Ovary (tissue), 9 donors: ENCODE results near the gene SERPINH1. TPM values are rescaled to one million over a fixed set of nuclear protein-coding genes. Genes with fewer than 3 reads are reported as not detected.

Experiments used
- DNase-seq, 5 donors: peaks; one replicate each; pipeline ENCODE4 v3.0.0-alpha.2; 2019 to 2020
- H3K27ac ChIP-seq, 2 donors: fragments of 200-600 bp; one replicate each; pipeline versions ENCODE4 v1.5.1 to v1.8.0; 2019 to 2022
- H3K27me3 ChIP-seq: fragments of 200-600 bp; one replicate; pipeline ENCODE4 v1.8.0; 2022
- H3K36me3 ChIP-seq: fragments of 200-600 bp; sonication (generic); one replicate; pipeline ENCODE4 v1.5.1; 2019
- H3K4me1 ChIP-seq: one replicate; pipeline ENCODE4 v1.8.1; 2013; ENCODE audit warnings: mild to moderate bottlenecking, moderate library complexity; ENCODE audit not compliant: insufficient read depth
- H3K4me3 ChIP-seq: fragments of 200-600 bp; sonication (generic); one replicate; pipeline ENCODE4 v1.5.1; 2017
- H3K9me3 ChIP-seq, 2 donors: fragments of 200-600 bp in 1 of 2; sonication (generic) in 1 of 2; one replicate each; pipeline versions ENCODE4 v1.5.1 to v1.8.1; 2013 to 2019; ENCODE audit warnings: mild to moderate bottlenecking in 1 of 2, moderate library complexity in 1 of 2
- EP300 ChIP-seq: sonication (generic); formaldehyde crosslinking; IDR thresholded peaks from one replicate; pipeline ENCODE4 v1.6.1; 2017; ENCODE audit warnings: antibody characterized with exemption
- POLR2A ChIP-seq: fragments of 450-650 bp; IDR thresholded peaks from one replicate; pipeline ENCODE4 v1.6.1; 2017; ENCODE audit warnings: antibody characterized with exemption, mild to moderate bottlenecking, moderate library complexity
- WGBS, 3 donors: extraction: QIAGEN DNeasy Blood & Tissue Kit in 1 of 3; methylation state at CpG; one replicate each; pipeline versions ENCODE4 v1.1.5 to v1.1.7; 2013 to 2017; 5-methylcytosine and 5-hydroxymethylcytosine counted together
- intact Hi-C, 4 donors: fragments of 100-400 bp; cut with DNase I; formaldehyde crosslinking; loops; one replicate each; pipeline versions ENCODE4 v1.11.0 to v1.15.1; 2022 to 2023
- polyA plus RNA-seq, 2 donors: library from polyadenylated mRNA; stranded (reverse); fragments of 200-250 nt in 1 of 2; fragments of 350-450 nt in 1 of 2; fragmentation: Illumina TruSeq in 1 of 2; extraction: RNeasy Lipid Tissue Mini Kit (QIAGEN cat#74804) in 1 of 2; gene quantifications; one replicate each; pipeline ENCODE4 v1.2.3, GENCODE V29; 2013 to 2014
- total RNA-seq, 7 donors: library from RNA; depleted of rRNA in 2 of 7; stranded (reverse); fragments of >200 nt in 2 of 7; fragmentation: NEBNext Ultra II Directional in 3 of 7; extraction: Animal tissue kit (Norgen Biotek cat#: 25700) in 3 of 7; gene quantifications; one replicate each; pipeline versions ENCODE4 v1.1.0 to v1.2.4, GENCODE V29; 2016 to 2023
- TF ChIP-seq, protein P1 (sequence below), 3 donors: fragments of 450-650 bp in 2 of 3; fragments of 200-600 bp in 1 of 3; IDR thresholded peaks; one replicate each; pipeline versions ENCODE4 v1.5.1 to v1.8.0; 2016 to 2022; ENCODE audit warnings: antibody characterized with exemption in 3 of 3, mild to moderate bottlenecking in 1 of 3
- donor health status: DM: no; HTN: no; CAD: no; lungs with moderate emphysema.
- donor health status: DM: no; HTN: no; CAD: no.
- donor health status: Bipolar disorder and iron deficiency.
- donor health status: DM: yes; HTN: yes; CAD: no.
- donor health status: DM: no; HTN: no; CAD: no.
- donor health status: DM: yes; HTN: yes; CAD: no.

SERPINH1 gene
- total and polyA plus RNA-seq, 9 donors: 122 to 289 (median 183) TPM

DNA sequence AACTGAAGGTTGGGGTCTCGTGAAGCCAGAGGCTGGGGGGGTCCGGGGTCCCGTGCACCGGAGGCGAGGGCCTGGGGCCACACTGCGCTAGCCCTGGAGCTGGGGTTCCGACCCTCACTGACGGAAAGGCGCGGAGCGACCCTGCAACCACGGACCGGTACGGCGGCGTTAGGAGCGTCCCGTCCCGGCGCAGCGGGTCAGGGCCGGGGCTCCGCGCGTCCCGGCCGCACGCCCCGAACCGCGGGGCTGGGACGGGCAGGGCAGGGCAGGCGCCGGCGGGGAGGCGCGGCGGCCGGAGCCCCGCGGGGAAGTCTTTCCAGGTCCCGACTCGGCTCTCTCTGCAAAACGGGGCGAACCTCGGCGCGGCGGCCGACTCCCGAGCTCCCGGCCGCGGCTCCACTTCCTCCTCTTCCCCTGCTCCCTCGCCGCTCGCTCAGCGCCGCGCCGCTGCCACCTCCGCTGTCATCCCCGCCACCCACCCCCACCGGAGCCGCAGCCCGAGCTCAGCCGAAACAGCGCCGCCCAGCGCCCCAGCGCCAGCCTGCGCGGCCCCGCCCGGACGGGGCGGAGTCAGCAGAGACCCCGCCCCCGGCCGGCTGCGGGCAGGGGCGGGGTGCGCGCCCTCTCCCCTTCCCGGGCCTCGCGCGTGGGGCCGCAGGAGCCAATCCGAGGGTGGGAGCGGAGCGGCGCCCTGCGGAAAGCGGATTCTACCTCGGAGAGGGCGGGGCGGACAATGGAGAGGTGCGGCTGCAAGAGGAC lies 36.4 kb upstream of the SERPINH1 start, which contains the start of gene GDPD5:
TSS of gene GDPD5 (minus strand) at position 509 of the 759 bp plus-strand sequence. CDS start 48,206 bp downstream, outside the sequence.
- Histone ChIP-seq H3K4me1 (peaks cover 3% of the 10 kb centered on the region), H3K36me3 (no peaks in the 10 kb centered on the region), H3K4me3 (peak within 1 kb of the TSS; percentile 64), H3K27ac (no peak within 1 kb of the TSS), H3K9me3 (no peaks in the 10 kb centered on the region), H3K27me3 (no peaks in the 10 kb centered on the region)
- 0 to 1% (median 1%) methylated on average over 54 to 99 of the region's 99 CpGs for WGBS, 3 donors
- TF ChIP-seq POLR2A: no peak
- TF ChIP-seq, protein P1, sequence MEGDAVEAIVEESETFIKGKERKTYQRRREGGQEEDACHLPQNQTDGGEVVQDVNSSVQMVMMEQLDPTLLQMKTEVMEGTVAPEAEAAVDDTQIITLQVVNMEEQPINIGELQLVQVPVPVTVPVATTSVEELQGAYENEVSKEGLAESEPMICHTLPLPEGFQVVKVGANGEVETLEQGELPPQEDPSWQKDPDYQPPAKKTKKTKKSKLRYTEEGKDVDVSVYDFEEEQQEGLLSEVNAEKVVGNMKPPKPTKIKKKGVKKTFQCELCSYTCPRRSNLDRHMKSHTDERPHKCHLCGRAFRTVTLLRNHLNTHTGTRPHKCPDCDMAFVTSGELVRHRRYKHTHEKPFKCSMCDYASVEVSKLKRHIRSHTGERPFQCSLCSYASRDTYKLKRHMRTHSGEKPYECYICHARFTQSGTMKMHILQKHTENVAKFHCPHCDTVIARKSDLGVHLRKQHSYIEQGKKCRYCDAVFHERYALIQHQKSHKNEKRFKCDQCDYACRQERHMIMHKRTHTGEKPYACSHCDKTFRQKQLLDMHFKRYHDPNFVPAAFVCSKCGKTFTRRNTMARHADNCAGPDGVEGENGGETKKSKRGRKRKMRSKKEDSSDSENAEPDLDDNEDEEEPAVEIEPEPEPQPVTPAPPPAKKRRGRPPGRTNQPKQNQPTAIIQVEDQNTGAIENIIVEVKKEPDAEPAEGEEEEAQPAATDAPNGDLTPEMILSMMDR (IDR thresholded peaks at IDR 0.05): peak in 2 of 3 donors; percentile 47 to 50
- intact Hi-C loops: loop anchor here in 3 of 4 donors (2.0 to 10.0 kb wide), 3 partner anchors 77 to 141 kb away; partner anchors contain the start of gene RPS3 (in 1 of the 3)
- peak; percentile 80 to 89 (median 86) for DNase-seq

DNA sequence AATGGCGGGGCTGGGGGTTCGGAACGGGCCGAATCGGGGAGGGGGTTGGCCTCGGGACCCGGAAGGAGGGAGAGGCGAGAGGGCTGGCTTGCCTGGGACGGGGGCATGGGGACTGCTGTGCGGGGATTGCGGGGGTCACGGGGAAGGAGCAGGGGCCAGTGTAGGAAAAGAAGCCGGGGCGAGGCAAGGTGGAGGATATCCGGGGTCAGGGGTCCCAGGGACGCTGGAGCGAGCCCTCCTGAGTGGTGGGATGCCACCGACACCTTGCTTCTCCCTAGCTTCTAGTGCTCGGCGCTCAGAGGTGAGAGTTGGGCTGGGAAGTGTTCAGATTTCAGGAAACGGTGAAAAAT lies 35.9 kb upstream of the SERPINH1 start:
- H3K9me3 ChIP-seq: no peaks in the 10 kb centered on the region
- no peak overlapping the region for H3K27ac ChIP-seq
- TF ChIP-seq EP300 (no peak), POLR2A (no peak)
- TF ChIP-seq, protein P1 (IDR thresholded peaks at IDR 0.05): no peak
- no peaks in the 10 kb centered on the region for H3K36me3 ChIP-seq
- intact Hi-C loops: loop anchor here in 3 of 4 donors (2.0 to 10.0 kb wide), 3 partner anchors 77 to 141 kb away; partner anchors contain the start of gene RPS3 (in 1 of the 3)
- peaks cover 3% of the 10 kb centered on the region for H3K4me1 ChIP-seq
- DNase-seq: no peak
- WGBS, 3 donors: 1 to 4% (median 2%) methylated on average over 21 of the region's 21 CpGs
- peak overlapping the region; percentile 64 for H3K4me3 ChIP-seq
- no peaks in the 10 kb centered on the region for H3K27me3 ChIP-seq

DNA sequence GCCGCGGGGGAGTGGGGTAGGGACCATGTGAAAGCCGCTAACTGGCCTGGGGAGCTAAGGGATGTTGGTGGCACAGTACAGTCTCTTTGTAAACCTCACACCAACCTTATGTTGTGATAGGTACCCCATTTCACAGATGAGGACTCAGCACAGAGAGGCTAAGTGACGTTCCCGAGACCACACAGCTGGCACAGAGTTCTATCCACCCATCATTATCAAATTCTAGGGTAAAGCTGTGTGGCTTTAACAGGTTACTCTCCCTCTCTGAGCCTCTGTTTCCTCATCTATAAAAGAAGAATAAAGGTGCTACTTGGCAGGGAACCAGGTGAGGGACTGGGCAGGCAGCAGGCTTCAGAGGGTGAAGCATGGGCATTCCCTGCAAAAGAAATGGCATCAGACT lies 34.9 kb upstream of the SERPINH1 start:
- DNase-seq: no peak
- WGBS, 3 donors: 95 to 97% (median 95%) methylated on average over 5 of the region's 5 CpGs
- Histone ChIP-seq H3K27me3 (no peaks in the 10 kb centered on the region), H3K9me3 (no peaks in the 10 kb centered on the region), H3K4me3 (no peak overlapping the region), H3K27ac (no peak overlapping the region), H3K36me3 (no peaks in the 10 kb centered on the region), H3K4me1 (peaks cover 3% of the 10 kb centered on the region)
- intact Hi-C loops: loop anchor here in 3 of 4 donors (2.0 to 10.0 kb wide), 3 partner anchors 78 to 142 kb away; partner anchors contain the start of gene RPS3 (in 1 of the 3)
- TF ChIP-seq, protein P1 (IDR thresholded peaks at IDR 0.05): no peak
- TF ChIP-seq POLR2A (no peak), EP300 (no peak)

DNA sequence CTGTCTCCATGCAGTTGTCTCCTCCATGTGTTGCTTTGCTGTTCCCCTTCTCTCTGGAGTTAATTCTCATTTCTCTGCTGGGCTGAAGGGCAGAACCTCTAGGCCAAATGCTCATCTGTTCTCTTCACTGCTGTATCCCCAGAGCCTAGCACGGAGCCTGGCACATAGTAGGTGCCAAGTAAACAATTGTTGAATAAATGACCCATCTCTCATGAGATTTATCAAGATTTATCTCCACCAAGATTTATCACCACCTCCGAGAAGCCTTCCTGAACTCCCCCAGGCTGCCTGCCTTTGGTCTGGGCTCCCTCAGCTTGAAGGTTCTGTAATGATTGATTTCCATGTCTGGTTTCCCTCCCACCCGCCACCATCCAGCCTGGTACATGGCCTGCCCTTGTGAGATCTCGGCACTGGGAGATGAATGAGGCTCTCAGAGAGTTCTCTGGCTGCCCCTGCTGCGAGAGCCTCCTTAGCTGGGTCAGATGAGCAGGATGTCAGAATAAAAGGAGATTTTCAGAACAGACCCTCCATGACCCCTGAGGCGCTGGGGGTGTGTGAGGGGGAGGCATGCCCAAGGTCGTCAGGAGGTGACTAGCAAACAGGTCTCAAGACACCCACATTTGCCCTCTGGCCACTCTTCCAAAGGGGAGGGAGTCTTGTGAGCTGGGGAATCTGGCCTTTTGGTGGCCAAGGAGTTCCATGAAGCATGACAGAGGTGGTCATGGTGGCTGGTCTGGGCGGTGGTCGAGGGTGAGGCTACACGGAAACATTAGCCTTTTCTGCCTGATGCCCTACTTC lies 33.9 kb upstream of the SERPINH1 start:
- TF ChIP-seq POLR2A (no peak), EP300 (no peak)
- TF ChIP-seq, protein P1 (IDR thresholded peaks at IDR 0.05): no peak
- DNase-seq: no peak
- Histone ChIP-seq H3K36me3 (no peaks in the 10 kb centered on the region), H3K27me3 (no peaks in the 10 kb centered on the region), H3K9me3 (no peaks in the 10 kb centered on the region), H3K4me3 (no peak overlapping the region), H3K27ac (no peak overlapping the region), H3K4me1 (peaks cover 5% of the 10 kb centered on the region)
- intact Hi-C loops: loop anchor here in 3 of 4 donors (2.0 to 10.0 kb wide), 3 partner anchors 79 to 143 kb away; partner anchors contain the start of gene RPS3 (in 1 of the 3)
- 60 to 66% (median 62%) methylated on average over 10 of the region's 10 CpGs for WGBS, 3 donors
